ENCODE measurements around the gene SCARB1.
"Not testable (repeated sequence)": the region's sequence is repeated elsewhere in the genome, so short reads cannot be mapped to it uniquely, and the experiment has no call there.

Gene SCARB1

GRCh38 chr12:124883263-124884130, 19.8 kb upstream of the SCARB1 start:
- no peak for DNase-seq

GRCh38 chr12:124881123-124881522, 17.5 kb upstream of the SCARB1 start:
- no peak for DNase-seq

- not testable (repeated sequence) for DNase-seq
Observed at GRCh38 chr12:124880335-124880734, 16.7 kb upstream of the SCARB1 start.

- no peak for DNase-seq
Observed at GRCh38 chr12:124878795-124879516, 15.3 kb upstream of the SCARB1 start.

GRCh38 chr12:124877423-124877822, 13.8 kb upstream of the SCARB1 start:
- DNase-seq, result no peak

- DNase-seq, result no peak
Observed at GRCh38 chr12:124876171-124876570, 12.5 kb upstream of the SCARB1 start.

- DNase-seq, result no peak
Observed at GRCh38 chr12:124875803-124876132, 12.1 kb upstream of the SCARB1 start.

- no peak for DNase-seq
Observed at GRCh38 chr12:124874988-124875802, 11.5 kb upstream of the SCARB1 start.

- no peak for DNase-seq
Observed at GRCh38 chr12:124874188-124874587, 10.5 kb upstream of the SCARB1 start.

- no peak for DNase-seq
Observed at GRCh38 chr12:124872068-124872719, 8.5 kb upstream of the SCARB1 start.

GRCh38 chr12:124871297-124871696, 7.6 kb upstream of the SCARB1 start:
- no peak for DNase-seq

- DNase-seq, result no peak
Observed at GRCh38 chr12:124870515-124870914, 6.9 kb upstream of the SCARB1 start.

- DNase-seq, result no peak
Observed at GRCh38 chr12:124869059-124869665, 5.5 kb upstream of the SCARB1 start.

GRCh38 chr12:124868252-124869058, 4.8 kb upstream of the SCARB1 start:
- DNase-seq, result no peak

- DNase-seq, result no peak
Observed at GRCh38 chr12:124867401-124867930, 3.8 kb upstream of the SCARB1 start.

- DNase-seq, result no peak
Observed at GRCh38 chr12:124866883-124867400, 3.3 kb upstream of the SCARB1 start.

GRCh38 chr12:124866195-124866882, 2.7 kb upstream of the SCARB1 start:
- DNase-seq, result no peak

- DNase-seq, result no peak
Observed at GRCh38 chr12:124865728-124866127, 2.1 kb upstream of the SCARB1 start.

- no peak for DNase-seq
Observed at GRCh38 chr12:124864326-124864752, 675 bp upstream of the SCARB1 start.

GRCh38 chr12:124862768-124863415, 772 bp downstream of the SCARB1 start:
- no peak for DNase-seq

All from retina (tissue), 1 donor.